Transverse colon (tissue), 4 donors: ENCODE data around the gene TGFBR2. TPM values are rescaled to one million over a fixed set of nuclear protein-coding genes. Genes with fewer than 3 reads are reported as not detected.

ENCODE experiments used
- DNase-seq: peaks from one replicate; pipeline ENCODE4 v3.0.0-alpha.2; 2019
- H3K27ac ChIP-seq, 4 donors: fragments of 200-600 bp; sonication (generic); 2 replicates each; pipeline ENCODE4 v1.5.1; 2016 to 2018; ENCODE audit warnings: inconsistent platforms in 4 of 4
- H3K27me3 ChIP-seq: fragments of 200-600 bp; sonication (generic); 2 replicates; pipeline ENCODE4 v1.5.1; 2017; ENCODE audit warnings: inconsistent platforms
- H3K36me3 ChIP-seq, 4 donors: fragments of 200-600 bp; sonication (generic); 2 replicates each; pipeline ENCODE4 v1.5.1; 2017 to 2019; ENCODE audit warnings: inconsistent platforms in 4 of 4
- H3K4me1 ChIP-seq, 4 donors: fragments of 200-600 bp; sonication (generic); 2 replicates each; pipeline ENCODE4 v1.5.1; 2017 to 2020; ENCODE audit warnings: inconsistent platforms in 4 of 4
- H3K4me3 ChIP-seq, 4 donors: fragments of 200-600 bp; sonication (generic); 1 replicate in 1 of 4; 2 replicates in 3 of 4; pipeline versions ENCODE4 v1.5.1 to v1.6.1; 2017 to 2019; ENCODE audit warnings: inconsistent platforms in 4 of 4
- H3K9me3 ChIP-seq, 2 donors: fragments of 200-600 bp; sonication (generic); 2 replicates each; pipeline ENCODE4 v1.5.1; 2017 to 2019; ENCODE audit warnings: inconsistent platforms in 2 of 2
- CTCF ChIP-seq, 5 experiments: fragments of 200-600 bp in 3 of 5; fragments of 450-650 bp in 2 of 5; sonication (generic) in 3 of 5; IDR thresholded peaks; 1 replicate in 2 of 5; 2 replicates in 3 of 5; pipeline ENCODE4 v1.5.1; 2016 to 2017; ENCODE audit warnings: antibody characterized with exemption in 5 of 5, inconsistent platforms in 3 of 5, mild to moderate bottlenecking in 2 of 5, moderate library complexity in 1 of 5
- EP300 ChIP-seq: sonication (generic); formaldehyde crosslinking; IDR thresholded peaks from one replicate; pipeline ENCODE4 v1.6.1; 2017; ENCODE audit warnings: antibody characterized with exemption, low read depth
- POLR2A ChIP-seq: fragments of 450-650 bp; IDR thresholded peaks from one replicate; pipeline ENCODE4 v1.6.1; 2016; ENCODE audit warnings: antibody characterized with exemption, mild to moderate bottlenecking, moderate library complexity
- POLR2AphosphoS5 ChIP-seq, 3 donors: sonication (generic); formaldehyde crosslinking; IDR thresholded peaks; one replicate each; pipeline ENCODE4 v1.6.1; 2016; ENCODE audit warnings: antibody characterized with exemption in 3 of 3
- WGBS, 2 donors: methylation state at CpG; one replicate each; pipeline ENCODE4 v1.1.5; 2018; ENCODE audit warnings: low coverage in 1 of 2; 5-methylcytosine and 5-hydroxymethylcytosine counted together
- in situ Hi-C, 4 donors: fragments of 200-750 bp; cut with MboI; loops; one replicate each; pipeline versions ENCODE4 v1.15.0 to v1.15.1; 2017; ENCODE audit warnings: low sequenced_read_pairs in 3 of 4, low pct_ligation_motif_present in 1 of 4, low pct_unique_long_range_greater_than_20kb in 1 of 4
- intact Hi-C: fragments of 100-400 bp; cut with DNase I; formaldehyde crosslinking; loops from one replicate; pipeline ENCODE4 v1.15.1; 2023; ENCODE audit warnings: low total_unique reads
- total RNA-seq, 4 donors: library from RNA; depleted of rRNA; stranded (reverse); fragments of >200 nt; gene quantifications; one replicate each; pipeline ENCODE4 v1.1.0, GENCODE V29; 2016

Gene TGFBR2
- total RNA-seq, 4 donors from 2014 or later = 63.2 to 179 (median 98.5) TPM

GRCh38 chr3:30613133-30613825 is 6.9 kb downstream of the TGFBR2 start:
- no peak for DNase-seq
- Histone ChIP-seq H3K4me3 (no peak overlapping the region), H3K36me3 (no peaks in the 10 kb centered on the region), H3K27ac (peak overlapping the region; percentile 32 to 99 (median 98)), H3K9me3 (no peaks in the 10 kb centered on the region), H3K4me1 (peaks cover 0 to 91% (median 39%) of the 10 kb centered on the region in 4 donors), H3K27me3 (no peaks in the 10 kb centered on the region)
- in situ Hi-C loops = no loop called here
- TF ChIP-seq POLR2A = no peak
- intact Hi-C loops = loop anchor here (10.0 kb wide), 1 partner anchor 72 kb away; no protein-coding TSS in a partner anchor
- WGBS, 2 donors = 67 to 68% methylated on average over 3 of the region's 3 CpGs

- DNase-seq = no peak
- Histone ChIP-seq H3K9me3 (no peaks in the 10 kb centered on the region), H3K27ac (peak overlapping the region; percentile 24 to 99 (median 66)), H3K4me1 (peaks cover 0 to 95% (median 38%) of the 10 kb centered on the region in 4 donors), H3K36me3 (no peaks in the 10 kb centered on the region), H3K4me3 (no peak overlapping the region), H3K27me3 (no peaks in the 10 kb centered on the region)
- intact Hi-C loops (loop anchor here (10.0 kb wide), 1 partner anchor 70 kb away; no protein-coding TSS in a partner anchor), in situ Hi-C loops (no loop called here)
- no peak for TF ChIP-seq EP300
- no peak for TF ChIP-seq POLR2AphosphoS5 (IDR thresholded peaks at IDR 0.05)
- no peak for TF ChIP-seq CTCF (IDR thresholded peaks at IDR 0.05)
- no peak for TF ChIP-seq POLR2A
- WGBS, 2 donors = 72 to 79% methylated on average over 3 to 4 of the region's 4 CpGs
These were observed 8.0 kb downstream of the TGFBR2 start for GRCh38 chr3:30614373-30614772.

- H3K4me3 ChIP-seq = no peak overlapping the region
These were observed 8.5 kb downstream of the TGFBR2 start for GRCh38 chr3:30614943-30615342.

GRCh38 chr3:30615615-30616346 is 9.4 kb downstream of the TGFBR2 start:
- no peaks in the 10 kb centered on the region for H3K9me3 ChIP-seq
- WGBS, 2 donors = 54 to 83% methylated on average over 2 to 3 of the region's 3 CpGs
- no peak for TF ChIP-seq POLR2A
- TF ChIP-seq CTCF (IDR thresholded peaks at IDR 0.05) = no peak
- TF ChIP-seq POLR2AphosphoS5 (IDR thresholded peaks at IDR 0.05) = no peak
- no peak for DNase-seq
- H3K4me3 ChIP-seq = no peak overlapping the region
- intact Hi-C loops (loop anchor here (10.0 kb wide), 1 partner anchor 69 kb away; no protein-coding TSS in a partner anchor), in situ Hi-C loops (no loop called here)
- no peaks in the 10 kb centered on the region for H3K36me3 ChIP-seq
- no peaks in the 10 kb centered on the region for H3K27me3 ChIP-seq
- H3K27ac ChIP-seq = peak overlapping the region; percentile 12 to 39 (median 21)
- H3K4me1 ChIP-seq = peaks cover 0 to 97% (median 37%) of the 10 kb centered on the region in 4 donors

More at GRCh38 chr3:30614943-30615342, 8.5 kb downstream of the TGFBR2 start:
- H3K27ac ChIP-seq = peak overlapping the region in 3 of 4 donors; percentile 25 to 99 (median 32)
- in situ Hi-C loops = no loop called here
- TF ChIP-seq CTCF (IDR thresholded peaks at IDR 0.05) (no peak), EP300 (no peak), POLR2A (no peak), POLR2AphosphoS5 (IDR thresholded peaks at IDR 0.05) (no peak)
- 42 to 59% methylated on average over 1 of the region's 1 CpG for WGBS, 2 donors
- H3K27me3 ChIP-seq = no peaks in the 10 kb centered on the region
- DNase-seq = no peak
- intact Hi-C loops = loop anchor here (10.0 kb wide), 1 partner anchor 70 kb away; no protein-coding TSS in a partner anchor
- no peaks in the 10 kb centered on the region for H3K9me3 ChIP-seq
- H3K4me1 ChIP-seq = peaks cover 0 to 97% (median 37%) of the 10 kb centered on the region in 4 donors
- no peaks in the 10 kb centered on the region for H3K36me3 ChIP-seq
